Type B pancreatic cell (in vitro differentiated cells): ENCODE results near the gene FTL. TPM values are rescaled to one million over a fixed set of nuclear protein-coding genes. Genes with fewer than 3 reads are reported as not detected.

Experiments used
- DNase-seq: peaks from one replicate; pipeline ENCODE4 v3.0.0; 2021; ENCODE audit warnings: mixed read lengths; ENCODE audit not compliant: unreplicated experiment; ENCODE audit errors: extremely low spot score
- H3K27ac Mint-ChIP-seq: 2 replicates; pipeline ENCODE4 v1.8.0; 2021; ENCODE audit warnings: mild to moderate bottlenecking, mixed read lengths
- H3K27me3 Mint-ChIP-seq: 2 replicates; pipeline ENCODE4 v1.8.0; 2021; ENCODE audit warnings: mixed read lengths
- H3K36me3 Mint-ChIP-seq: 2 replicates; pipeline ENCODE4 v1.8.0; 2021; ENCODE audit warnings: mixed read lengths
- H3K4me1 Mint-ChIP-seq: one replicate; pipeline ENCODE4 v1.8.0; 2021; ENCODE audit warnings: mixed read lengths; ENCODE audit not compliant: unreplicated experiment
- H3K4me3 Mint-ChIP-seq: 2 replicates; pipeline ENCODE4 v1.8.0; 2021; ENCODE audit warnings: mild to moderate bottlenecking, mixed read lengths
- H3K9me3 Mint-ChIP-seq: 2 replicates; pipeline ENCODE4 v1.8.0; 2021; ENCODE audit warnings: mixed read lengths
- total RNA-seq: library from RNA; stranded (reverse); gene quantifications from 2 replicates; pipeline ENCODE4 v1.2.1, GENCODE V29; 2021; ENCODE audit warnings: low replicate concordance
- TF ChIP-seq, protein P1 (sequence below): fragments of 200-600 bp; sonication (generic); conservative IDR thresholded peaks from 2 replicates; pipeline ENCODE4 v1.5.0; 2021; ENCODE audit warnings: antibody characterized with exemption, mild to moderate bottlenecking

FTL gene
- total RNA-seq, 1 donor from 2014 or later: 1,657 TPM

- Mint-ChIP-seq H3K4me1 (no peaks in the 10 kb centered on the region), H3K27me3 (no peaks in the 10 kb centered on the region), H3K27ac (no peak overlapping the region), H3K9me3 (no peaks in the 10 kb centered on the region), H3K4me3 (no peak overlapping the region), H3K36me3 (peaks cover 3% of the 10 kb centered on the region)
- DNase-seq: no peak
- TF ChIP-seq, protein P1, sequence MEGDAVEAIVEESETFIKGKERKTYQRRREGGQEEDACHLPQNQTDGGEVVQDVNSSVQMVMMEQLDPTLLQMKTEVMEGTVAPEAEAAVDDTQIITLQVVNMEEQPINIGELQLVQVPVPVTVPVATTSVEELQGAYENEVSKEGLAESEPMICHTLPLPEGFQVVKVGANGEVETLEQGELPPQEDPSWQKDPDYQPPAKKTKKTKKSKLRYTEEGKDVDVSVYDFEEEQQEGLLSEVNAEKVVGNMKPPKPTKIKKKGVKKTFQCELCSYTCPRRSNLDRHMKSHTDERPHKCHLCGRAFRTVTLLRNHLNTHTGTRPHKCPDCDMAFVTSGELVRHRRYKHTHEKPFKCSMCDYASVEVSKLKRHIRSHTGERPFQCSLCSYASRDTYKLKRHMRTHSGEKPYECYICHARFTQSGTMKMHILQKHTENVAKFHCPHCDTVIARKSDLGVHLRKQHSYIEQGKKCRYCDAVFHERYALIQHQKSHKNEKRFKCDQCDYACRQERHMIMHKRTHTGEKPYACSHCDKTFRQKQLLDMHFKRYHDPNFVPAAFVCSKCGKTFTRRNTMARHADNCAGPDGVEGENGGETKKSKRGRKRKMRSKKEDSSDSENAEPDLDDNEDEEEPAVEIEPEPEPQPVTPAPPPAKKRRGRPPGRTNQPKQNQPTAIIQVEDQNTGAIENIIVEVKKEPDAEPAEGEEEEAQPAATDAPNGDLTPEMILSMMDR: no peak
These were observed 40.0 kb downstream of the FTL start for GRCh38 chr19:49004964-49005614.

DNA sequence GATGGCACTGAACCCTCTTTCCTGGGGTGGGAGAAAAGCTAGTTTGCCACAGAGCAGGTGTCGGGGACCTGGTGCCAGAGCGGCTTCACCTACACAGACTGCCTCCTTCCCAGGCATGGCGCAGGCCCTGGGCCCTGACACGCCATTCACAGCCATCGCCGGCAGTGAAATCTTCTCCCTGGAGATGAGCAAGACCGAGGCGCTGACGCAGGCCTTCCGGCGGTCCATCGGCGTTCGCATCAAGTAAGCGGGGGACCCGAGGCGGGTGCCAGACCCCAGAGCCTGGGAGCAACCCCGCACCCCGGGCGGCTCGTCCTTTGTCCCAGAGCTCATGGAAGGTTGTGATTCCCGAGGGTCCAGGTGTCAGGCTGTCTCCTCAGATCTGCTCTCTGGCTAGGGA is 41.8 kb downstream of the FTL start:
- Mint-ChIP-seq H3K4me1 (no peaks in the 10 kb centered on the region), H3K9me3 (no peaks in the 10 kb centered on the region), H3K36me3 (peaks cover 3% of the 10 kb centered on the region), H3K27ac (no peak overlapping the region), H3K27me3 (no peaks in the 10 kb centered on the region), H3K4me3 (no peak overlapping the region)
- DNase-seq: no peak
- TF ChIP-seq, protein P1: no peak

DNA sequence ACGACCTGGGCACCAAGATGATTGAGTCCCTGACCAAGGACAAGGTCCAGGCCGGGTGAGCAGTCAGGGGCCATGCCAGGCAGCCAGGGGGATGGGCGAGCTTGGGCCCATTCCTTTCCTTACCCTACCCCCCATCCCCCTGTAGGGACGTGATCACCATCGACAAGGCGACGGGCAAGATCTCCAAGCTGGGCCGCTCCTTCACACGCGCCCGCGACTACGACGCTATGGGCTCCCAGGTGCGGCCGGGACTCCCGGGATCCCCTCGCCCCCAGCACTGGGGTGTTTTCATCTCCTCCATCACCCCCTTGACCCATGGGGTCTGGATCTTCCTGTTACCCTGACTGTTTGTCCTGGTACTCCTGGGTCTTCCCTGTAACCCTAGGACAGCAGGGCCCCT is 44.7 kb downstream of the FTL start:
- H3K4me1 Mint-ChIP-seq: no peaks in the 10 kb centered on the region
- no peaks in the 10 kb centered on the region for H3K9me3 Mint-ChIP-seq
- DNase-seq: no peak
- H3K27me3 Mint-ChIP-seq: no peaks in the 10 kb centered on the region
- peaks cover 8% of the 10 kb centered on the region for H3K36me3 Mint-ChIP-seq
- no peak overlapping the region for H3K27ac Mint-ChIP-seq
- no peak overlapping the region for H3K4me3 Mint-ChIP-seq
- TF ChIP-seq, protein P1: no peak

DNA sequence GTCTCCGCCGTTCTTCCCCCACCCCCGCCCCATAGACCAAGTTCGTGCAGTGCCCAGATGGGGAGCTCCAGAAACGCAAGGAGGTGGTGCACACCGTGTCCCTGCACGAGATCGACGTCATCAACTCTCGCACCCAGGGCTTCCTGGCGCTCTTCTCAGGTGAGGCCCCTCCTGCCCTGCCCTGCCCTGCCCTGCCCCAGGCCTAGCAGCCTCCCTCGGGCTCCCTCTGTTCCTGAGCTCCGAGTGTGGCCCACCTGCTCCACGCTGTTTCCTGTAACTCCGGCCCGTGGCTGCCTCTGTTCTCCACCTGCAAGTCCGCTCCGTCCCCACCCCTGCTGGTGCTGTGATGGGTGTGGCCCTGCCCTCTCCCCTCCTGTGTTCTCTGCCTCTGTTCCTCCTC is 45.3 kb downstream of the FTL start:
- TF ChIP-seq, protein P1: no peak
- Mint-ChIP-seq H3K4me3 (no peak overlapping the region), H3K27ac (no peak overlapping the region), H3K36me3 (peaks cover 6% of the 10 kb centered on the region), H3K9me3 (no peaks in the 10 kb centered on the region), H3K27me3 (no peaks in the 10 kb centered on the region), H3K4me1 (no peaks in the 10 kb centered on the region)
- no peak for DNase-seq

DNA sequence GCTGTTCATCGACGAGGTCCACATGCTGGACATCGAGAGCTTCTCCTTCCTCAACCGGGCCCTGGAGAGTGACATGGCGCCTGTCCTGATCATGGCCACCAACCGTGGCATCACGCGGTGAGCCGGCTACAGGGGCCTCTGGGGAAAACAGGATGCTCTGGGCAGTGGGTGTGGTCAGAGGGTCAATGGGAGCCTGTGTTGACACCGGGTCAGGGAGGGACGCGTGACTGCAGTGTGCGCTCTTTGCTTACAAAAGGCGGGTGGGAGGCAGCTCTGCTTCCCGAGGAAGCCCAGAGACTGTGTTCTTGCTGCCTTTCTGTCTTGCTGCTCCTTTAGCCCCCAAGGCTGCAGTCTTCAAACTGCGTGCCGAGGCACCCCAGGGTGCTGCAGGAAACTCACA is 46.1 kb downstream of the FTL start:
- Mint-ChIP-seq H3K36me3 (peaks cover 11% of the 10 kb centered on the region), H3K27me3 (no peaks in the 10 kb centered on the region), H3K9me3 (no peaks in the 10 kb centered on the region), H3K4me1 (no peaks in the 10 kb centered on the region), H3K4me3 (no peak overlapping the region), H3K27ac (no peak overlapping the region)
- TF ChIP-seq, protein P1: no peak
- no peak for DNase-seq
